A549 (cell line): Measurements from ENCODE around the gene SLC26A5. TPM values are rescaled to one million over a fixed set of nuclear protein-coding genes. Genes with fewer than 3 reads are reported as not detected.

Source experiments
- ATAC-seq, 2 experiments: fragments of 200-7000 bp in 1 of 2; fragments of >200 bp in 1 of 2; cut with Nextera tagmentation in 1 of 2; cut with Tn5 transposase in 1 of 2; 3 replicates each; pipeline versions ENCODE4 v1.8.0 to v1.9.1; 2018 to 2020; ENCODE audit warnings: mild to moderate bottlenecking in 1 of 2, moderate library complexity in 1 of 2
- CTCF ChIA-PET: fragments of 300-600 bp; sonication (Branson Sonifier 250); formaldehyde crosslinking; extraction: SDS; loops from one replicate; lab custom pipeline; 2021; ENCODE audit warnings: antibody characterized with exemption, inconsistent platforms; lab: Yijun Ruan, JAX
- POLR2A ChIA-PET: fragments of 350-600 bp; formaldehyde crosslinking; extraction: SDS; loops from one replicate; lab custom pipeline; 2021; ENCODE audit warnings: antibody characterized with exemption, inconsistent platforms; lab: Yijun Ruan, JAX
- DNase-seq, 2 experiments: peaks; one replicate each; pipeline versions ENCODE4 v3.0.0 to v3.0.0-alpha.2; 2011 to 2016; ENCODE audit warnings: low read depth in 1 of 2, low spot score in 1 of 2
- FAIRE-seq: peaks from 2 replicates; lab custom pipeline; 2011; peaks lifted over from hg19 to GRCh38; lab: Jason Lieb, UNC
- H3K27ac ChIP-seq, 2 experiments: fragments of >200 bp; sonication (Bioruptor Twin); formaldehyde crosslinking; 3 replicates each; pipeline ENCODE4 v1.5.1; 2016 to 2017
- H3K4me1 ChIP-seq: fragments of >200 bp; sonication (Bioruptor Twin); formaldehyde crosslinking; 3 replicates; pipeline ENCODE4 v1.6.1; 2016
- H3K4me2 ChIP-seq: fragments of >200 bp; sonication (Bioruptor Twin); formaldehyde crosslinking; 3 replicates; pipeline ENCODE4 v1.6.1; 2016
- H3K4me3 ChIP-seq: fragments of >200 bp; sonication (Bioruptor Twin); formaldehyde crosslinking; 3 replicates; pipeline ENCODE4 v1.5.1; 2016
- H3K9me3 ChIP-seq: fragments of >200 bp; sonication (Bioruptor Twin); formaldehyde crosslinking; 3 replicates; pipeline ENCODE4 v1.6.1; 2016
- BCL3 ChIP-seq: fragments of >200 bp; sonication (Bioruptor Twin); formaldehyde crosslinking; IDR thresholded peaks from 3 replicates; pipeline ENCODE4 v1.6.1; 2016
- CBX2 ChIP-seq: fragments of 200-600 bp; sonication (generic); IDR thresholded peaks from 2 replicates; pipeline ENCODE4 v1.6.1; 2016; ENCODE audit warnings: low read depth, mild to moderate bottlenecking, borderline replicate concordance
- CEBPB ChIP-seq, 2 experiments: fragments of >200 bp in 1 of 2; sonication (Bioruptor Twin) in 1 of 2; formaldehyde crosslinking in 1 of 2; IDR thresholded peaks; 2 replicates each; pipeline ENCODE4 v1.6.1; 2012 to 2016
- CTCF ChIP-seq: fragments of >200 bp; sonication (Bioruptor Twin); formaldehyde crosslinking; IDR thresholded peaks from 3 replicates; pipeline ENCODE4 v1.5.1; 2016
- E2F6 ChIP-seq: IDR thresholded peaks from 2 replicates; pipeline ENCODE4 v1.6.1; 2012; ENCODE audit warnings: low read depth, borderline replicate concordance
- ELK1 ChIP-seq: fragments of 150-350 bp; IDR thresholded peaks from 2 replicates; pipeline ENCODE4 v1.6.1; 2014; ENCODE audit warnings: low read depth, mild to moderate bottlenecking, low read length
- EP300 ChIP-seq, 2 experiments: fragments of >200 bp; sonication (Bioruptor Twin); formaldehyde crosslinking; IDR thresholded peaks; 2 replicates in 1 of 2; 3 replicates in 1 of 2; pipeline ENCODE4 v1.6.1; 2016 to 2017
- FOSB ChIP-seq: fragments of 250-450 bp; sonication (Bioruptor Pico); IDR thresholded peaks from 2 replicates; pipeline ENCODE4 v1.5.0; 2020; ENCODE audit warnings: mild to moderate bottlenecking, moderate library complexity
- HDAC2 ChIP-seq: fragments of 200-600 bp; sonication (generic); IDR thresholded peaks from 2 replicates; pipeline ENCODE4 v1.6.1; 2016
- HMGXB4 ChIP-seq: fragments of 250-450 bp; sonication (Bioruptor Pico); IDR thresholded peaks from 2 replicates; pipeline ENCODE4 v1.5.0; 2021; ENCODE audit warnings: mild to moderate bottlenecking, moderate library complexity, borderline replicate concordance
- HOXA7 ChIP-seq: fragments of 250-450 bp; sonication (Bioruptor Pico); IDR thresholded peaks from 2 replicates; pipeline ENCODE4 v1.5.0; 2020; ENCODE audit warnings: mild to moderate bottlenecking, moderate library complexity
- JUNB ChIP-seq: fragments of >200 bp; sonication (Bioruptor Twin); formaldehyde crosslinking; IDR thresholded peaks from 2 replicates; pipeline ENCODE4 v1.6.1; 2016
- KDM5A ChIP-seq: fragments of 200-600 bp; sonication (generic); IDR thresholded peaks from 2 replicates; pipeline ENCODE4 v1.6.1; 2016; ENCODE audit warnings: antibody characterized with exemption, mild to moderate bottlenecking
- MAX ChIP-seq: IDR thresholded peaks from 2 replicates; pipeline ENCODE4 v1.6.1; 2012
- MAZ ChIP-seq: fragments of 150-350 bp; IDR thresholded peaks from 2 replicates; pipeline ENCODE4 v1.6.1; 2014; ENCODE audit warnings: antibody characterized with exemption, low read depth, low read length, borderline replicate concordance
- NR3C1 ChIP-seq: fragments of >200 bp; sonication (Bioruptor Twin); formaldehyde crosslinking; IDR thresholded peaks from 3 replicates; pipeline ENCODE4 v1.6.1; 2017
- PHF8 ChIP-seq: fragments of 200-600 bp; sonication (generic); IDR thresholded peaks from 2 replicates; pipeline ENCODE4 v1.6.1; 2016; ENCODE audit warnings: low read depth, mild to moderate bottlenecking, antibody characterized with exemption, moderate library complexity, borderline replicate concordance
- POLR2A ChIP-seq: IDR thresholded peaks from 2 replicates; pipeline ENCODE4 v1.6.1; 2012; ENCODE audit warnings: mild to moderate bottlenecking, low read length
- RAD21 ChIP-seq, 2 experiments: fragments of >200 bp in 1 of 2; sonication (Bioruptor Twin) in 1 of 2; formaldehyde crosslinking in 1 of 2; IDR thresholded peaks in 1 of 2; conservative IDR thresholded peaks in 1 of 2; 2 replicates in 1 of 2; 3 replicates in 1 of 2; pipeline ENCODE4 v1.6.1; 2012 to 2018; ENCODE audit warnings: inconsistent platforms in 1 of 2
- RNF2 ChIP-seq: fragments of 200-600 bp; sonication (generic); IDR thresholded peaks from 2 replicates; pipeline ENCODE4 v1.6.1; 2016; ENCODE audit warnings: low read depth, mild to moderate bottlenecking, antibody characterized with exemption, moderate library complexity, borderline replicate concordance
- SREBF2 ChIP-seq: fragments of 450-650 bp; IDR thresholded peaks from 2 replicates; pipeline ENCODE4 v1.6.1; 2014; ENCODE audit warnings: mild to moderate bottlenecking, moderate library complexity
- TFCP2L1 ChIP-seq: fragments of 250-450 bp; sonication (Bioruptor Pico); IDR thresholded peaks from 2 replicates; pipeline ENCODE4 v1.5.0; 2021; ENCODE audit warnings: mild to moderate bottlenecking
- USF2 ChIP-seq: fragments of 450-650 bp; IDR thresholded peaks from 2 replicates; pipeline ENCODE4 v1.6.1; 2014; ENCODE audit warnings: antibody characterized with exemption
- ZFP36 ChIP-seq: fragments of 450-650 bp; IDR thresholded peaks from 2 replicates; pipeline ENCODE4 v1.6.1; 2014; ENCODE audit warnings: borderline replicate concordance; ENCODE audit not compliant: partially characterized antibody
- WGBS: methylation state at CpG from one replicate; pipeline ENCODE4 v1.1.6; 2017; ENCODE audit errors: missing lambda C conversion rate; 5-methylcytosine and 5-hydroxymethylcytosine counted together
- polyA minus RNA-seq: library from RNA; depleted of rRNA, polyadenylated mRNA; stranded (reverse); fragments of >200 nt; gene quantifications from 2 replicates; pipeline ENCODE4 v1.2.3, GENCODE V29; 2011; rRNA and poly(A)+ RNA removed
- polyA plus RNA-seq, 4 experiments: library from polyadenylated mRNA; depleted of rRNA in 3 of 4; stranded (reverse); fragments of >200 nt; fragmentation: RNase III in 1 of 4; extraction: RNeasy Plus Mini Kit Qiagen cat#74134 plus additional on column Dnase treatment in 1 of 4; gene quantifications; 2 replicates in 3 of 4; 3 replicates in 1 of 4; pipeline ENCODE4 v1.2.3, GENCODE V29; 2011 to 2017

The SLC26A5 gene
- polyA plus RNA-seq (2011; rRNA removed): not detected in 2 replicates
- polyA plus RNA-seq (2012; cell fraction: cytosol; rRNA removed): not detected in 2 replicates
- polyA plus RNA-seq (2012; cell fraction: nucleus; rRNA removed): not detected in 2 replicates
- polyA plus RNA-seq (2017; fragmentation: RNase III; extraction: RNeasy Plus Mini Kit Qiagen cat#74134 plus additional on column Dnase treatment): not detected in 3 replicates
- polyA minus RNA-seq: not detected in 2 replicates

GRCh38 chr7:103446049-103446520 is at the start of gene SLC26A5:
Gene SLC26A5 (minus strand): TSS chr7:103446207. CDS start chr7:103421514, 24,693 bp downstream.
- DNase-seq (no peak), ATAC-seq (peak; percentile 59 to 70; a peak in 5 of 6 replicates), FAIRE-seq (no peak)
- Histone ChIP-seq H3K4me1 (peaks cover 7% of the 10 kb centered on the region; the same call in 1 of the 3 replicates), H3K9me3 (peaks cover 4% of the 10 kb centered on the region; the same call in 1 of the 3 replicates), H3K4me3 (peak within 1 kb of the TSS; percentile 42), H3K27ac (no peak within 1 kb of the TSS), H3K4me2 (peak within 1 kb of the TSS; percentile 89)
- ChIA-PET CTCF (interaction anchor here (0.8 to 1.4 kb wide), 4 partner anchors 14 to 1475 kb away, joined by 3 to 8 read pairs (median 4); no protein-coding TSS in a partner anchor), POLR2A (no interaction called here)
- TF ChIP-seq FOSB (CRISPR knock-in tag): no peak
- TF ChIP-seq RAD21 (conservative IDR thresholded peaks at IDR 0.05 in 1 of 2, IDR thresholded peaks at IDR 0.05 in 1 of 2): no peak
- TF ChIP-seq BCL3: no peak
- no peak for TF ChIP-seq USF2
- TF ChIP-seq NR3C1: no peak
- TF ChIP-seq EP300 (IDR thresholded peaks at IDR 0.05): no peak
- TF ChIP-seq PHF8: no peak
- TF ChIP-seq SREBF2: no peak
- no peak for TF ChIP-seq POLR2A
- no peak for TF ChIP-seq KDM5A
- TF ChIP-seq CEBPB (IDR thresholded peaks at IDR 0.05): no peak
- no peak for TF ChIP-seq HMGXB4 (CRISPR knock-in tag)
- TF ChIP-seq E2F6: no peak
- no peak for TF ChIP-seq MAZ
- TF ChIP-seq HDAC2: no peak
- no peak for TF ChIP-seq ELK1
- TF ChIP-seq TFCP2L1 (CRISPR knock-in tag): no peak
- WGBS: 44% methylated on average over 17 of the region's 54 CpGs

GRCh38 chr7:103487419-103487818 is 41.4 kb upstream of the SLC26A5 start:
- POLR2A ChIA-PET: no interaction called here
- peak in 1 of 2 experiments; percentile 45; a peak in 2 of 6 replicates for ATAC-seq
- 2% methylated on average over 4 of the region's 4 CpGs for WGBS
- no peak for FAIRE-seq
- no peaks in the 10 kb centered on the region for H3K4me1 ChIP-seq
- no peak overlapping the region for H3K4me2 ChIP-seq
- CTCF ChIA-PET: no interaction called here
- DNase-seq: peak in 1 of 2 experiments; percentile 35
- no peaks in the 10 kb centered on the region for H3K9me3 ChIP-seq
- H3K27ac ChIP-seq: no peak overlapping the region
- H3K4me3 ChIP-seq: no peak overlapping the region
- no peak for TF ChIP-seq RNF2
- TF ChIP-seq HOXA7 (CRISPR knock-in tag): no peak
- TF ChIP-seq CBX2: no peak
- no peak for TF ChIP-seq USF2
- no peak for TF ChIP-seq HDAC2
- TF ChIP-seq CTCF: no peak
- TF ChIP-seq JUNB: no peak
- no peak for TF ChIP-seq MAX
- TF ChIP-seq POLR2A: no peak
- TF ChIP-seq ZFP36: no peak
- TF ChIP-seq KDM5A: no peak
